Activated CD4-positive, alpha-beta T cell treated with anti-CD3 and anti-CD28 coated beads for 48 hours (primary cell): ENCODE results near the gene COPS6.
A peak's percentile ranks its signal among the peaks of the same experiment; 100 is the strongest.

Source experiments
- DNase-seq: peaks from one replicate; pipeline ENCODE4 v3.0.0-alpha.2; 2020

Gene COPS6

DNA sequence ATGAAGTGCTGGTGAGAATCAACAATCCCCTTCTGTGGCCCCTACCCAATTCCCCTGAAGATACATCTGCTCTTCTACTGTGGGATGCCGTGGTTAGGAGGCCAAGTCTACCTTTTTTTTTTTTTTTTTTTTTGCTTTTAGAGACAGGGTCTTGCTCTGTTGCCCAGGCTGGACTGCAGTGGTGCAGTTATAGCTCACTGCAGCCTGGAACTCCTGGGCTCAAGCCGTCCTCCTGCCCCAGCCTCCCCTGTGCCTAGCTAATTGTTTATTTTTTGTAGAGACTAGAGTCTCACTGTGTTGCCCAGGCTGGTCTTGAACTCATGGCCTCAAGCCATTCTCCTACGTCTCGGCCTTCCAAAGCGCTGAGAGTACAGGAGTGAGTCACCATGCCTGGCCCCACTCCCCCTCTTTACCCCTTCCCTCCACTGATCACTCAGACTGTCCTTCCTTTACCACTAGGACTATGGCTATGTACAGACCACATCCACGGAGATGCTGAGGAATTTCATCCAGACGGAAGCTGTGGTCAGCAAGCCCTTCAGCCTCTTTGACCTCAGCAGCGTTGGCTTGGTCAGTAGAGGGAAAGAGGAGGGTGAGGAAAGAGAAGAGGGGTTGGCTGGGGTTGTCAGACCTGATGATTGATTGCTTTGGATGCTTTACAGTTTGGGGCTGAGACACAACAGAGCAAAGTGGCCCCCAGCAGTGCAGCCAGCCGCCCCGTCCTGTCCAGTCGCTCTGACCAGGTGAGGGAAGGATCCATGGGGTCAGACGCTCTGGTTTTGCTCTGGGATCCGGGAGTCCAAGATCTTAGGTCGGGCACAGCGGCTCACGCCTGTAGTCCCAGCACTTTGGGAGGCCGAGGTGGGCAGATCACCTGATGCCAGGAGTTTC lies 14.4 kb downstream of the COPS6 start:
- DNase-seq, result no peak

- no peak for DNase-seq
Measured at GRCh38 chr7:100105534-100105933, 16.8 kb downstream of the COPS6 start.

GRCh38 chr7:100106633-100107032 lies 17.9 kb downstream of the COPS6 start:
- DNase-seq, result no peak

GRCh38 chr7:100107125-100107737 lies 18.5 kb downstream of the COPS6 start:
- no peak for DNase-seq

- DNase-seq, result no peak
Measured at GRCh38 chr7:100107890-100108289, 19.1 kb downstream of the COPS6 start.

DNA sequence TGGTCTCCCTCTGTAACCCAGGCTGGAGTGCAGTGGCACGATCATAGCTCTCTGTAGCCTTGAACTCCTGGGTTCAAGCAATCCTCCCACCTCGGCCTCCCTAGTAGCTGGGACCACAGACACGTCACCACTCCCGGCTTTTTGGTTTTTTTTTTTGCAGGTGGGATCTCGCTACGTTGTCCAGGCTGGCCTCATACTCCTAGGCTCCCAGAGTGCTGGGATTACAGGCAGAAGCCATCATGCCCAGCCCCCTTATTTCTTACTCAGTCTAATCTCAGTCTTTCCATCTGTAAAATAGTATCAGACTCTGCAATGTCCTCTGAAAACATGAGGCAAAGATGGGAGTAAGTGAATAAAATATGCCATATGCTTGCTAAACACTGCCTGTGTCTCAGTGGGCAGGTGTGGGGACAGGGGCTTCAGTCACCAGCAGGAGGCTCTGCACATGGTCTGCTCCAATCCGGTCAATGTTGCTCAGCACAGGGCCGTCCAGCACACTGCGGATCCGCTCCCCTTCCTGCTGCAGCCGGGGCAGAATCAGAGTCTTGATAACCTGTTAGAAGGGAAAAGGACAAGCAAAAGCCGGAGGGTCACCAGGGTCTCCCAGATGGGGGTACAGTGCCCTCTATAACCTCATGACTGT lies 20.9 kb downstream of the COPS6 start:
- DNase-seq, result no peak

DNA sequence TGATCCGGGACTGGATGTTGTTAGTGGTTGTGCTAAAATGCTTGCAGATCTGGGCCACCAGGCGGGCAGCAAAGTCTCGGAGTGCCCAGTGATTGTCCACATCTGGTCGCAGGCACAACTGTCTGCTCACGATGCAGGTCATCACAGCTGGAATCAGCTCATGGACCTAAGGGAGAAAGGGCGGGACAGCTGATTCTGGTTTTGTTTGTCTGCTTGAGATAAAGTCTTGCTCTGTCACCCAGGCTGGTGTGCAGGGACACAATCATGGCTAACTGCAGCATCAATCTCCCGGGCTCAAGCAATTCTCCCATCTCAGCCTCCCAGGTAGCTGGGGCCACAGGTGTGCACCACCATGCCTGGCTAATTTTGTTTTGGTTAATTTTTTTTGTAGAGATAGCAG lies 22.4 kb downstream of the COPS6 start:
- no peak for DNase-seq

DNA sequence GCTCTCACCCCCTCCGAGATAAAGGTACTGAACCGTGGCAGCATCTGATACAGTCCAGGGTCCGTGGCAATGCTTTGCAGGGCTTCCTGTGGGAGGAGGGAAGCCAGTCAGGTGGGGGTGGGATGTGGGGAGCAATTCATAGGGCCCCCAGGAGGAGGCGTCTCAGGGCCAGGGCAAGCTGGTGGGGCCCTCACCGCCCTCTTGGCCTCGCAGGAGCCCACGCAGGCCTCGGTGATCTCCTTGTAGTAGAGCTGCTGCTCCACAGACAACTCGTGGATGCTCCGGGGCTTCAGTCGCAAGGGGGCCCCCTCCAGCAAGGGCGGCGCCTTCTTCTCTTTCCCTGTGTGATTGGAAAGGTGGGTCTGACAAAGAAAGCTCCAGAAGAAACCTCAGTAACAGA lies 23.1 kb downstream of the COPS6 start:
- no peak for DNase-seq

GRCh38 chr7:100115026-100115425 lies 26.3 kb downstream of the COPS6 start:
- no peak for DNase-seq

- DNase-seq, result no peak
Measured at GRCh38 chr7:100118388-100119071, 29.8 kb downstream of the COPS6 start.

DNA sequence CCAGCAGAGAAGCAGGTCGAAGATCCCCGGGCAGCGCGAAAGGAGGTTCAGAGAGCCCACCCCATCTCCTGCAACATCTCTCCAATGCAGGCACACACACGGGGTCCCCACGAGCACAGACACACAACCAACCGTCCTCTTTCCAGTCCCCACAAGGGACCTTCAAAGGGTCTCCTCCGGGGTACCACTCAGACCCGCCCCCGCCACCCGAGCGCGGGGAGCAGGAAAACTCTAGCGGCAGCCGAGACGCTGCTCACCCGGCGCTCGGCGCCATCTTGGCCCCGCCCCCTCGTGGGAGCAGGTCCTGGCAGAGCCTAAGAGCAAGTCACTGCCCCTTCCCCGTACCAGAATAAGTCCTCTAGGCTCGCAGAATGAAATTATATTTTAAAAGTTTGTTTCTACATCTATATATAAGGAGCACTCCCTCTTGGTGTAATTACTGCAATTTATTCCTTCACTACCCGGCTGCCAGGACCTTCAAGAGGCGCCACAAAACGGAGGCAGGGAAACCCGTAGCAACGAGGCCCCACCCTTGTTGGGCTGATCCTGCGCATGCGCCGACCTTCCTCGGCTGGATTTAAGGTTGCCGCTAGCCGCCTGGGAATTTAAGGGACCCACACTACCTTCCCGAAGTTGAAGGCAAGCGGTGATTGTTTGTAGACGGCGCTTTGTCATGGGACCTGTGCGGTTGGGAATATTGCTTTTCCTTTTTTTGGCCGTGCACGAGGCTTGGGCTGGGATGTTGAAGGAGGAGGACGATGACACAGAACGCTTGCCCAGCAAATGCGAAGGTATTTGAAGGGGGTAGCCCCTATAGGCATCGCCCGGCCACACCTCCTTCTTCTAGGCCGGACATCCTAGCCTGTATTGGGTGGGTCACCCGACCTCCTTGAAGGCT lies 30.6 kb downstream of the COPS6 start, which contains the start of the genes CNPY4 and TAF6:
Gene CNPY4, plus strand, starts transcription at position 563 of the 898 bp plus-strand sequence. Its CDS starts 111 bp downstream, at position 674.
Gene TAF6, minus strand, starts transcription at position 287 of the 898 bp plus-strand sequence. CDS start 5,149 bp downstream, outside the sequence.
- DNase-seq, result peak; percentile 97

GRCh38 chr7:100119970-100120732 lies 31.4 kb downstream of the COPS6 start:
- DNase-seq, result peak; percentile 83

DNA sequence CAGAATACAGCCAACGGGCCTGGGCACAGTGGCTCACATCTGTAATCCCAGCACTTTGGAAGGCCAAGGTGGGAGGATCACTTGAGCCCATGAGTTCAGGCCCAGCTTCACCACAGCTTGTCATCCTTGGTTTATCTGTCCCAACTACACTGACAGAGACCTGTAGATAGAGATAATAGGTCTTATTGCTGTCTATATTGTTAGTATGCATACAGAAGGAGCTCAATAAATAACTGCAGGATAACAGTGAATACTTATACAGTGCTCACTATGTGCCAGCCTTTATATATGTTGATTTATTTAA lies 31.9 kb downstream of the COPS6 start:
- DNase-seq, result no peak

DNA sequence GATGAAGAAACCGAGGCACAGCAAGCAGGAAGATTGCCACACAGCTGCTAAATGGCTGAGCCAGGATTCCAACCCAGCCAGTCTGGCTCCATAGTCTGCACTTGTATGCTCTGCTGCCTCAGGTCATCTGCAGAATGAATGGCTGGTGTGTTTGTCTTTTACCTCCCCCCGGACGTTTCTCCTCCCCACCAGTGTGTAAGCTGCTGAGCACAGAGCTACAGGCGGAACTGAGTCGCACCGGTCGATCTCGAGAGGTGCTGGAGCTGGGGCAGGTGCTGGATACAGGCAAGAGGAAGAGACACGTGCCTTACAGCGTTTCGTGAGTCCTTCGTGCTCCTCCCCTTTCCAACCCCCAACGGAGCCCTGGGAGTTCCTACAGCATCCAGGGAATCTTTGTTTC lies 33.3 kb downstream of the COPS6 start:
- DNase-seq, result no peak

DNA sequence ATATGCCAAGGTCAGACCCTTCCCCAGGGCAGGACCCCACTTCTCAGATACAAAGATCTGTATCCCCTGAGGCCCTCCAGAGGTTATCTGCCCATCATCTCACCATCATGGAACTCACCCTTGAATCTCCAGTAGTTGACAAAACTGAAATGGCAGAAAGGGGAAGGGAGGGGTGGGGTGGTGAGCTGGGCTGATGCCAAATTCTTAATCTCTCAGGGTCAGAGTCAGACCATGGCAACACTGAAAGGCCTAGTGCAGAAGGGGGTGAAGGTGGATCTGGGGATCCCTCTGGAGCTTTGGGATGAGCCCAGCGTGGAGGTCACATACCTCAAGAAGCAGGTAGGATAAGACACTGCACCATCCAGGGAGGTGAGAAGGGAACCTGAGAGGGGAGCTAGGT lies 33.8 kb downstream of the COPS6 start:
- DNase-seq, result no peak

DNA sequence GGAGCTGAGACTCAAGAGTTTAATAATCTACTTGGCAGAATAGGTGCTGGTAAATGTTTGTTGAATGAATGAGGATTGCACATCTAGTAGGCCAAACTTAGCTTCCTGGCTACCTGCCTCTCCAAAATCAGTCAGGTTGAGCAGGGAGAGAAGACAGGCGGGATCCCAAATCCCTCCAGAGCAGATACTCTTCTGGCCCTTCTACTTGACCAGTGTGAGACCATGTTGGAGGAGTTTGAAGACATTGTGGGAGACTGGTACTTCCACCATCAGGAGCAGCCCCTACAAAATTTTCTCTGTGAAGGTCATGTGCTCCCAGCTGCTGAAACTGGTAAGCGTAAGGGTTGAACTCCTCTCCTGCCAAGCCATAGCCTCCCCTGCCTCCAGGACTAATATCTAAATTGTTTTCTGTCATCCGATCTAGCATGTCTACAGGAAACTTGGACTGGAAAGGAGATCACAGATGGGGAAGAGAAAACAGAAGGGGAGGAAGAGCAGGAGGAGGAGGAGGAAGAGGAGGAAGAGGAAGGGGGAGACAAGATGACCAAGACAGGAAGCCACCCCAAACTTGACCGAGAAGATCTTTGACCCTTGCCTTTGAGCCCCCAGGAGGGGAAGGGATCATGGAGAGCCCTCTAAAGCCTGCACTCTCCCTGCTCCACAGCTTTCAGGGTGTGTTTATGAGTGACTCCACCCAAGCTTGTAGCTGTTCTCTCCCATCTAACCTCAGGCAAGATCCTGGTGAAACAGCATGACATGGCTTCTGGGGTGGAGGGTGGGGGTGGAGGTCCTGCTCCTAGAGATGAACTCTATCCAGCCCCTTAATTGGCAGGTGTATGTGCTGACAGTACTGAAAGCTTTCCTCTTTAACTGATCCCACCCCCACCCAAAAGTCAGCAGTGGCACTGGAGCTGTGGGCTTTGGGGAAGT lies 35.8 kb downstream of the COPS6 start:
- DNase-seq, result no peak

- DNase-seq, result no peak
Measured at GRCh38 chr7:100126239-100126930, 37.6 kb downstream of the COPS6 start.

GRCh38 chr7:100126931-100127865 lies 38.4 kb downstream of the COPS6 start, which contains the start of gene MBLAC1:
TSS of gene MBLAC1 (plus strand) at chr7:100126967. CDS start at chr7:100127396, 429 bp downstream.
- peak; percentile 95 for DNase-seq
